CD4-positive, alpha-beta T cell treated with Interleukin-21 for 1 hour (primary cell): ENCODE measurements around the gene SNED1.

Experiments used
- DNase-seq: peaks from one replicate; pipeline ENCODE4 v3.0.0-alpha.2; 2020

Gene SNED1

GRCh38 chr2:241049739-241050623 is 51.6 kb downstream of the SNED1 start:
- DNase-seq = no peak

GRCh38 chr2:241050624-241051577 is 52.5 kb downstream of the SNED1 start:
- no peak for DNase-seq

GRCh38 chr2:241051578-241052487 is 53.4 kb downstream of the SNED1 start:
- no peak for DNase-seq

- no peak for DNase-seq
Measured at GRCh38 chr2:241052677-241053360, 54.4 kb downstream of the SNED1 start.

GRCh38 chr2:241053576-241054251 is 55.3 kb downstream of the SNED1 start:
- DNase-seq = no peak

GRCh38 chr2:241061275-241061674 is 62.9 kb downstream of the SNED1 start:
- DNase-seq = no peak

- no peak for DNase-seq
Measured at GRCh38 chr2:241062389-241063092, 64.1 kb downstream of the SNED1 start.

- DNase-seq = no peak
Measured at GRCh38 chr2:241063093-241063551, 64.7 kb downstream of the SNED1 start.

GRCh38 chr2:241063587-241063986 is 65.2 kb downstream of the SNED1 start:
- DNase-seq = no peak

- DNase-seq = peak; percentile 66
Measured at GRCh38 chr2:241064008-241064801, 65.8 kb downstream of the SNED1 start.

GRCh38 chr2:241064802-241065354 is 66.5 kb downstream of the SNED1 start:
- no peak for DNase-seq

GRCh38 chr2:241065355-241065803 is 67.0 kb downstream of the SNED1 start:
- DNase-seq = no peak

- DNase-seq = no peak
Measured at GRCh38 chr2:241066171-241066892, 67.9 kb downstream of the SNED1 start.

- DNase-seq = no peak
Measured at GRCh38 chr2:241066893-241067341, 68.5 kb downstream of the SNED1 start.

GRCh38 chr2:241067501-241068135 is 69.2 kb downstream of the SNED1 start:
- DNase-seq = no peak

GRCh38 chr2:241068136-241068941 is 69.9 kb downstream of the SNED1 start:
- DNase-seq = no peak
